HepG2 (cell line): ENCODE data around the gene TNFSF15.

ENCODE experiments used
- FOSL2 ChIP-seq: sonication (generic); formaldehyde crosslinking; IDR thresholded peaks from 2 replicates; pipeline ENCODE4 v1.4.0; 2020; ENCODE audit warnings: missing genetic modification reagents
- GTF2F1 ChIP-seq: fragments of 150-350 bp; IDR thresholded peaks from 2 replicates; pipeline ENCODE4 v1.6.1; 2014; ENCODE audit warnings: low read length
- KAT2B ChIP-seq: fragments of 150-350 bp; IDR thresholded peaks from 2 replicates; pipeline ENCODE4 v1.6.1; 2014; ENCODE audit warnings: low read depth, low read length, borderline replicate concordance
- TEAD2 ChIP-seq: sonication (generic); formaldehyde crosslinking; IDR thresholded peaks from 2 replicates; pipeline ENCODE4 v1.9.0; 2021; ENCODE audit warnings: missing genetic modification reagents
- ZNF350 ChIP-seq: sonication (generic); formaldehyde crosslinking; IDR thresholded peaks from 2 replicates; pipeline ENCODE4 v1.4.0; 2020; ENCODE audit warnings: mild to moderate bottlenecking, low read depth, missing genetic modification reagents, borderline replicate concordance
- TF ChIP-seq, protein P1 (sequence below): sonication (generic); IDR thresholded peaks from 2 replicates; pipeline ENCODE4 v1.6.1; 2016; ENCODE audit warnings: low read depth, borderline replicate concordance

DNA sequence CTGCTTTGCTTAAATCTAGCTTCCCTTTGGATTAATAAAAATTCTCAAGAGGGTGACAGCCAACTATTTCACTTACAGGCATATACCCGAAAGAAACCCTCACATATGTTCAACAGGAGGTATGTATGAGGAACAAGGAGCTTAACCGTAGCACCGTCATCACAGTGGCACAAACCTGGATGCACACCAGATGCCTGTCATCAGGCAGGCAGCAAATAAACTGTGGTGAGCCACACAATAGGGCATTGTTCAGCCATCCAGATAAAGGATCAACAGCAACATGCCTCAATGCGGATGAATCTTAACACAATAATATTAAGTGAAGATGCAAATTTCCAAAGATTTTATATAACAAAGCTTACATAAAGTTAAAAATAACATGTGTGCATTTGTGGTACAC lies 5.5 kb upstream of the TNFSF15 start:
- no peak for TF ChIP-seq KAT2B
- TF ChIP-seq GTF2F1, result no peak
- TF ChIP-seq, protein P1, sequence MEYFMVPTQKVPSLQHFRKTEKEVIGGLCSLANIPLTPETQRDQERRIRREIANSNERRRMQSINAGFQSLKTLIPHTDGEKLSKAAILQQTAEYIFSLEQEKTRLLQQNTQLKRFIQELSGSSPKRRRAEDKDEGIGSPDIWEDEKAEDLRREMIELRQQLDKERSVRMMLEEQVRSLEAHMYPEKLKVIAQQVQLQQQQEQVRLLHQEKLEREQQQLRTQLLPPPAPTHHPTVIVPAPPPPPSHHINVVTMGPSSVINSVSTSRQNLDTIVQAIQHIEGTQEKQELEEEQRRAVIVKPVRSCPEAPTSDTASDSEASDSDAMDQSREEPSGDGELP, result no peak
- TF ChIP-seq ZNF350, result no peak
- TF ChIP-seq FOSL2 (CRISPR knock-in tag), result no peak
- TF ChIP-seq TEAD2 (CRISPR knock-in tag), result no peak
